Measurements from ENCODE around the gene NECTIN4.

- TF ChIP-seq CTCF (IDR thresholded peaks at IDR 0.05; ENCODE audit: control extremely low read depth in 1 of 3, insufficient read depth in 1 of 3, low read depth in 1 of 3, low read length in 3 of 3), result no peak
- no peak for TF ChIP-seq CBX5 (IDR thresholded peaks at IDR 0.05; ENCODE audit: low read depth, low read length)
- no peak for TF ChIP-seq POLR2A (IDR thresholded peaks at IDR 0.05; ENCODE audit: control extremely low read depth in 1 of 2, low read depth in 2 of 2, low read length in 2 of 2)
- TF ChIP-seq POLR2AphosphoS5 (IDR thresholded peaks at IDR 0.05; ENCODE audit: low read depth, low read length), result no peak
These were observed 30.1 kb downstream of the NECTIN4 start for GRCh38 chr1:161059293-161059692.
